HAP-1 (cell line): ENCODE data around the gene SPINT4.
"Not testable (repeated sequence)": the region's sequence is repeated elsewhere in the genome, so short reads cannot be mapped to it uniquely, and the experiment has no call there.

Experiments
- DNase-seq, 2 experiments: peaks; one replicate each; pipeline ENCODE4 v3.0.0-alpha.2; 2016 to 2020; ENCODE audit warnings: low spot score in 2 of 2
- H3K27me3 ChIP-seq: fragments of 250-450 bp; sonication (Bioruptor Pico); 2 replicates; pipeline ENCODE4 v1.5.1; 2020; ENCODE audit warnings: low read depth, mild to moderate bottlenecking, moderate library complexity
- H3K36me3 ChIP-seq: fragments of 250-450 bp; sonication (Bioruptor Pico); replicated peaks from 2 replicates; pipeline ENCODE4 v1.5.1; 2020; ENCODE audit warnings: mild to moderate bottlenecking
- H3K4me1 ChIP-seq: fragments of 250-450 bp; sonication (Bioruptor Pico); 2 replicates; pipeline ENCODE4 v1.5.1; 2020; ENCODE audit warnings: mild to moderate bottlenecking
- H3K4me3 ChIP-seq: fragments of 250-450 bp; sonication (Bioruptor Pico); 2 replicates; pipeline ENCODE4 v1.5.1; 2020; ENCODE audit warnings: mild to moderate bottlenecking, moderate library complexity
- H3K9me3 ChIP-seq: fragments of 250-450 bp; sonication (Bioruptor Pico); 2 replicates; pipeline ENCODE4 v1.5.1; 2020; ENCODE audit warnings: mild to moderate bottlenecking, moderate library complexity
- in situ Hi-C: fragments of 300-500 bp; cut with MboI; formaldehyde crosslinking; loops from 3 replicates; pipeline ENCODE4 v1.14.3; 2020; ENCODE audit warnings: low sequenced_read_pairs, inconsistent platforms, mixed read lengths

The SPINT4 gene

DNA sequence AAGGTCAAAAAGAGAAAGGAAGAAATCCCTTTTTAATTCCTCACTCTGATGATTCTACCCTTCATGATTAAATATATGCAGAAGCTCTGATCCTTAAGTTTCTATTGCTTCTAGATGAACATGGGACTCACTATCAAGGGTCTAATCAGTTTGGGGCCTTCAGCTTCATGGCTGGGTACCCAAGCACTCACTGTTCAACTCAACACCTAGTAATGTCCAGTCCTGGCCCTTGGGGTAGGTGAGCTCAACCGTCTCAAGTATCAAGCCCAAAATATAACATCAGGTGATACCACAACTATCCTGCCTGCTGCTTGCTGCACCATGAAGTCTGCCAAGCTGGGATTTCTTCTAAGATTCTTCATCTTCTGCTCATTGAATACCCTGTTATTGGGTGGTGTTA lies at the start of gene SPINT4:
Gene SPINT4 (plus strand): TSS at position 301 of the 400 bp plus-strand sequence. CDS start 21 bp downstream, at position 322.
- Histone ChIP-seq H3K4me3 (no peak within 1 kb of the TSS), H3K27me3 (peaks cover 5% of the 10 kb centered on the region; the same call in 1 of the 2 replicates), H3K4me1 (no peaks in the 10 kb centered on the region), H3K36me3 (no peaks in the 10 kb centered on the region), H3K9me3 (no peaks in the 10 kb centered on the region)
- in situ Hi-C loops: no loop called here
- DNase-seq: no peak

DNA sequence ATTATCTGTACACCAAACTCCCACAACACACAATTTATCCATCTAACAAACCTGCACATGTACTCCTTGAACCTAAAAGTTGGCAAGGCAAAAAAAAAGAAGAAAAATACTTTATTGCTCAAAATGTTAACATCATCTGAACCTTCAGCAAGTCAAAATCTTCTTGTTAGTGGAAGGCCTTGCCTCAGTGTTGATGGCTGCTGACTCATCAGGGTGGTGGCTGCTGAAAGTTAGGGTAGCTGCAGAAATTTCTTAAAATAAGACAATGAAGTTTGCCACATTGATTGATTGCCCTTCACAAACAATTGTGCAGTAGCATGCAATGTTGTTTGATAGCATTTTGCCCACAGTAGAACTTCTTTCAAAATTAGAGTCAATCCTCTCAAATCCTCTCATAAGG lies 49.4 kb upstream of the SPINT4 start:
- Histone ChIP-seq H3K36me3 (no peaks in the 10 kb centered on the region), H3K9me3 (no peaks in the 10 kb centered on the region; the same call in 1 of the 2 replicates), H3K4me1 (no peaks in the 10 kb centered on the region), H3K4me3 (no peak overlapping the region), H3K27me3 (no peaks in the 10 kb centered on the region)
- in situ Hi-C loops: no loop called here
- DNase-seq: no peak

DNA sequence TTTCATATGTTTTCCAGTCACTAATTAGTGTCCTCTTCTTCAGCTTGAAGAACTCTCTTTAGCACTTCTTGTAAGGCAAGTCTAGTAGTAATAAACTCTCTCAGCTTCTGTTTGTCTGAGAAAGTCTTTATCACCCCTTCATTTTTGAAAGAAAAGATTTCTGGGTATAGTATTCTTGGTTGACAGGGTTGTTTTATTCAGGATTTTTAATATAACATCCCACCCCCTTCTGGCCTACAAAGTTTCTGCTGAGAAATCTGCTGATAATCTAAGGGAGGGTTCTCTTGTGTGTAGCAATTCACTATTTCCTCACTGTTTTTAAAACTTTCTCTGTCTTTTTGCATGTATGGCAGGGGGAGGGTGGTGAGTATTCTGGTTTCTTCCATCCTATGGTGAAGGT lies 42.5 kb upstream of the SPINT4 start:
- Histone ChIP-seq H3K4me3 (no peak overlapping the region), H3K9me3 (no peaks in the 10 kb centered on the region), H3K36me3 (no peaks in the 10 kb centered on the region), H3K4me1 (no peaks in the 10 kb centered on the region), H3K27me3 (no peaks in the 10 kb centered on the region)
- in situ Hi-C loops: no loop called here
- DNase-seq: no peak

DNA sequence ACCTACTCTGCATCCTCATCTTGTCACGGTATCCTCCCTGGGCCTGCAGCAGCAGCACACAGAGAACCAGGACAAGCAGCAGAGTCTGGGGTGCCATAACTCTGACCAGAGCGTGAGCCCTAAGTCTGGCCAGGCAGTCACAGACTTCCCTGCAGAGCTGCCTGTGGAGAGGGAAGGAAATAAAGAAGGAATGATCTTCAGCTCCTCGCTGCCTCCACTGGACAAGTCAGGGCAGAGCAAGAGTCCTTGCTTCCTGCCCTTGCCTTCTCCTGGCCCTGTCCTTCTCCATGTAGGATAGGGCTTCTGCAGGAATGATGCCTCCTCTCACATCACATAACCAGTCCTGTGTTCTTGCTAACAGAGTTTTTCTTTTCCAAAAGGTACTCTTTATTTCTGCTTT lies 36.3 kb upstream of the SPINT4 start:
- no peak for DNase-seq
- no peaks in the 10 kb centered on the region for H3K9me3 ChIP-seq
- H3K4me3 ChIP-seq: no peak overlapping the region
- H3K36me3 ChIP-seq: no peaks in the 10 kb centered on the region
- in situ Hi-C loops: no loop called here
- no peaks in the 10 kb centered on the region for H3K4me1 ChIP-seq
- H3K27me3 ChIP-seq: no peaks in the 10 kb centered on the region

DNA sequence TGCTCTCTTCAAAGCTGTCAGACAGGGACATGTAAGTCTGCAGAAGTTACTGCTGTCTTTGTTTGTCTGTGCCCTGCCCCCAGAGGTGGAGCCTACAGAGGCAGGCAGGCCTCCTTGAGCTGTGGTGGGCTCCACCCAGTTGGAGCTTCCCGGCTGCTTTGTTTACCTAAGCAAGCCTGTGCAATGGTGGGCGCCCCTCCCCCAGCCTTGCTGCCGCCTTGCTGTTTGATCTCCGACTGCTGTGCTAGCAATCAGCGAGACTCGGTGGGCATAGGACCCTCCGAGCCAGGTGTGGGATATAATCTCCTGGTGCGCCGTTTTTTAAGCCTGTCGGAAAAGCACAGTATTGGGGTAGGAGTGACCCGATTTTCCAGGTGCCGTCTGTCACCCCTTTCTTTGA lies 28.8 kb upstream of the SPINT4 start:
- H3K36me3 ChIP-seq, H3K4me1 ChIP-seq, H3K4me3 ChIP-seq, DNase-seq, in situ Hi-C loops, H3K9me3 ChIP-seq, H3K27me3 ChIP-seq: not testable (repeated sequence)

DNA sequence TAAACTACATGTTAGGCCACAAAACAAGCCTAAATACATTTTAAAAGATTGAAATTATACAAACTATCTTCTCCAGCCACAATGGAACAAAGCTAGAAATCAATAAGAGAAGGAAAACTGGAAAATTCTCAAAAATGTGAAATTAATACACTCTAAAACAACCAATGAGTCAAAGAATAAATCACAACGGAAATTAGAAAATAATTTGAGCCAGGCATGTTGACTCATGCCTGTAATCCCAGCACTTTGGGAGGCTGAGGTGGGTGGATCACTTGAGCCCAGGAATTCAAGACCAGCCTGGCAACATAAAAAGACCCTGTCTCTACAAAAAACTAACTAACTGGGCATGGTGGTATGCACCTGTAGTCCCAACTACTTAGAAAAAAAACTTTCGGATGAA lies 26.7 kb upstream of the SPINT4 start:
- Histone ChIP-seq H3K9me3 (no peaks in the 10 kb centered on the region), H3K4me3 (no peak overlapping the region), H3K27me3 (no peaks in the 10 kb centered on the region), H3K36me3 (no peaks in the 10 kb centered on the region), H3K4me1 (no peaks in the 10 kb centered on the region)
- in situ Hi-C loops: no loop called here
- no peak for DNase-seq

DNA sequence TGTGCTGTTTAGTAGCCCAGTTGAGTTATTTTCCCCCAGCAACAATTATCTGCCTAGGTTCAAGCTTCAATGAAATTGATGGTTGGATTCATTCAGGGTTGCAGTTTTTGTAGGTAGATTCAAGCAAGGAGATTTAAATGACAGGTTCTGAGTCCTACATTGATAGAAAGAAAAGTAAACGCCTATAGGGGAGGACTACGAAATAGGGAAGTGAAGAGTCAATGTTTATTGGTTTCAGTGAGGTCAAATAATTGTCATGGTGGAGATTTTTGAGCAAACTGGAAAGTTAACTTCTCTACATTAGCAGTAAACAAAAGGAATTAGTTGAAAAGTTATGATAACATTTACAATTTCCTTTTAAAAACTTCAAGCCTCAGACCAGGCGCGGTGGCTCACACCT lies 21.0 kb upstream of the SPINT4 start:
- in situ Hi-C loops: no loop called here
- Histone ChIP-seq H3K4me3 (no peak overlapping the region), H3K4me1 (no peaks in the 10 kb centered on the region), H3K9me3 (no peaks in the 10 kb centered on the region), H3K27me3 (no peaks in the 10 kb centered on the region), H3K36me3 (no peaks in the 10 kb centered on the region)
- no peak for DNase-seq

DNA sequence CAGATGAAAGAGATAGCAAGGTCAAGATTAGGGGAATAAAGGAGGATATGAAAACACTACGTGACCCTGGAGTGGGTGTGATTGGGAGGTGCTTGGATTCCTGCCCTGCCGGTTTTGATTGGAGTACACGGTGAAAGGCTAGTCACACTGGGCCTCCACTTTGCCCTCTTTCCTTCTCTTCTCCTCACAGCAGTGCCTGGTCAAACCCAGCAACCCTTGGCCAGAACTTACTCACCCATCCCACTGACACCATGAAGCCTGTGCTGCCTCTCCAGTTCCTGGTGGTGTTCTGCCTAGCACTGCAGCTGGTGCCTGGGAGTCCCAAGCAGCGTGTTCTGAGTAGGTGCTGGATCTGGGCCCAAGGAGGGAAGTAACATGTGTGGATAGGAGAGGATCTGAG lies 20.3 kb upstream of the SPINT4 start, which contains the start of gene WFDC13:
Gene WFDC13 (plus strand): TSS at position 166 of the 400 bp plus-strand sequence. CDS start 86 bp downstream, at position 252.
- in situ Hi-C loops: no loop called here
- H3K36me3 ChIP-seq: no peaks in the 10 kb centered on the region
- no peaks in the 10 kb centered on the region for H3K27me3 ChIP-seq
- H3K9me3 ChIP-seq: no peaks in the 10 kb centered on the region
- H3K4me3 ChIP-seq: no peak within 1 kb of the TSS
- no peak for DNase-seq
- no peaks in the 10 kb centered on the region for H3K4me1 ChIP-seq

DNA sequence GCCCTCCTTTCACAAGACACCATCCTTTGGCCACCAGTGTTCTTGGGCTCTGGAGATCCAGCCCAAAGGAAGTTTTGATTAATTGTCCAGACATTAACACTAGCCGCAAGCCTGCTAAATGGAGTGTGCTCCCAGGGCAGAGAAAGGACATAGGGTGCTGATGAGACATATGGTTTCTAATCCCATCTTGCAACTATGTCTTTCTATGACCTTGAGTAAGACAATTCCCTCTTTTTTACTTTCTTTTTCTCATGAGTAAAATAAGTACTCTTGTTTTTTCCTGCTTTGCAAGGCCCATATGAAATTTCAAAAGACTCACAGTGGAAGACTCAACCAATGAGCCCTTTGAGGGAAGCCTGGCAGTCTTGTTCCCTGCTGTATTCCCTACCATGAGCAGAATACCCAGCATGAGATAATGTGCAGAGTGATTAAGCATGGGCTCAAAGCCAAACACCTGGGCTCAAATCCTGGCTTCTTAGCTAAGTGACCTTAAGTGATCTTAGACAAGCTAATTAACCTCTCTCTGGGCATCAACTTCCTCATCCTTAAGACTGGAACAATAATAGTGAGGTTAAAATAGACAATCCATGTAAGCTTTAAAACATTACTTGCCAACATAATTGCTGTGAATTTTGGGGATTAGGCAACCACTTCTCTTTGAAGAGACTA lies 17.0 kb upstream of the SPINT4 start, which contains the start of gene WFDC10B:
Gene WFDC10B (minus strand): TSS at position 51 of the 669 bp plus-strand sequence. CDS start 19,027 bp downstream, outside the sequence.
- in situ Hi-C loops: no loop called here
- Histone ChIP-seq H3K9me3 (no peaks in the 10 kb centered on the region), H3K4me1 (no peaks in the 10 kb centered on the region), H3K36me3 (no peaks in the 10 kb centered on the region), H3K27me3 (no peaks in the 10 kb centered on the region), H3K4me3 (no peak within 1 kb of the TSS)
- DNase-seq: no peak

DNA sequence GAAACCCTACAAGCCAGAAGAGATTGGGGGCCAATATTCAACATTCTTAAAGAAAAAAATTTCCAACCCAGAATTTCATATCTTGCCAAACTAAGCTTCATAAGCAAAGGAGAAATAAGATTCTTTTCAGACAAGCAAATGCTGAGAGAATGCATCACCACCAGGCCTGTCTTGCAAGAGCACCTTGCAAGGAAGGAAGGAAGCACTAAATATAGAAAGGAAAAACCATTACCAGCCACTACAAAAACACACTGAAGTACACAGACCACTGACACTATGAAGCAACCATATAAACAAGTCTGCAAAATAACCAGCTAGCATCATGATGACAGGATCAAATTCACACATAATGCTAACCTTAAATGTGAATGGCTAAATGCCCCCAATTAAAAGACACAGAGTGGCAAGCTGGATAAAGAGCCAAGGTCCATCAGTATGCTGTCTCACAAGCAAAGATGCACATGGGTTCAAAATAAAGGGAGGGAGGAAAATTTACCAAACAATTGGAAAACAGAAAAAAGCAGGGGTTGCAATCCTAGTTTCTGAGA lies 5.9 kb upstream of the SPINT4 start:
- DNase-seq, H3K9me3 ChIP-seq, in situ Hi-C loops, H3K36me3 ChIP-seq, H3K27me3 ChIP-seq, H3K4me3 ChIP-seq, H3K4me1 ChIP-seq: not testable (repeated sequence)

DNA sequence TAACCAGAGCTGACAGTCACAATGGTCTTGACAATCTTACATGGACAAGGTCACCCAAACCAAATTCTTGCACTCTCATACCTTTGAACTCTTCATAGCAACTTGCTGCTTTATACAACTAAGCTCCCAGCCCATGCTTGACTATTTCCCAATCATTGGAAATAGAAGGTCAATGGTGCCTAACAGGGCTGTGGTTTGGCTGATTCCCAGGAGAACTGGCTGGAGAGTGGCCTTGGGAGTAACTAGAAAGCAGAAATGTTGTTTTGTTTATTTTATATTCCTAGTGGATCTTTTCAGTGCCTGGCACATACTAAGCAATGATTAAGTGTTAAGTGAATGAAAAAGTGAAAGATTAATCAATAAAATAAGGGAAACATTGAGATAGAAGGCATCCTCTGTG lies 3.0 kb downstream of the SPINT4 start:
- Histone ChIP-seq H3K27me3 (peaks cover 5% of the 10 kb centered on the region; the same call in 1 of the 2 replicates), H3K9me3 (no peaks in the 10 kb centered on the region), H3K4me3 (no peak overlapping the region), H3K36me3 (no peaks in the 10 kb centered on the region), H3K4me1 (no peaks in the 10 kb centered on the region)
- DNase-seq: no peak
- in situ Hi-C loops: no loop called here

DNA sequence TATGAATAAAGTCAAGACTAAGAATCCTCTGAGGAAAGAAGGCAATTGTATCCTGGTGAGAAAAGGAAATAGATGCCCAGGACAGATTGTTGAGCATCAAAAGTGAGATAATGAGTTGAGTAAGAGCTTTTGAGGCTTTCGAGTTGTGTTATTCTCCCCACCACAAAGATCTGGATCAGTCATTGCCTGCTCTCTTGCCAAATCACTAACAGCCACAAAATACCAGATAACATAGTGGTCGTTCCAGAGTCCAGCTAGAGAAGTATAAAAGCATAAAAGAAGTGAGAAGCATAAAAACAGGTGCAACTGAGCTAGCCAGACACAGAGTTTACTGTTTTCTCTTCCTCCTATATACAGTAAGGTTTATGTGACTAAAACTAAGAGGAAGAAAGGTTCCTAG lies 4.9 kb downstream of the SPINT4 start:
- no peaks in the 10 kb centered on the region for H3K9me3 ChIP-seq
- H3K27me3 ChIP-seq: peaks cover 3% of the 10 kb centered on the region; the same call in 1 of the 2 replicates
- in situ Hi-C loops: no loop called here
- H3K4me3 ChIP-seq: no peak overlapping the region
- H3K36me3 ChIP-seq: no peaks in the 10 kb centered on the region
- no peaks in the 10 kb centered on the region for H3K4me1 ChIP-seq
- no peak for DNase-seq

DNA sequence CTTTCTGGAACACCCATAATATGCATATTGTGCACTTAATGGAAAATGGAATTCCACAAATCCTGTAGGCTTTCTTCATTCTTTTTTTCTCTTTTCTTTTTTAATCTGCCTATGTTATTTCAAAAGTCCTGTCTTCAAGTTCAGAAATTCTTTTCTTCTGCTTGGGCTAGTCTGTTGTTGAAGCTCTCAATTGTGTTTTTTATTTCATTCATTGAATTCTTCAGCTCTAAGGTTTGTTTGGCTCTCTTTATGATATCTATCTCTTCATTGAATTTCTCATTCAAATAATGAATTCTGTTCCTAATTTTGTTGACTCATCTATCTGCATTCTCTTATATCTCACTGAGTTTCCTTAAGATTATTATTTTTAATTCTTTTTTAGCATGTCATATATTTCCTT lies 10.1 kb downstream of the SPINT4 start:
- H3K4me3 ChIP-seq: no peak overlapping the region
- no peaks in the 10 kb centered on the region for H3K4me1 ChIP-seq
- in situ Hi-C loops: no loop called here
- no peaks in the 10 kb centered on the region for H3K36me3 ChIP-seq
- H3K9me3 ChIP-seq: no peaks in the 10 kb centered on the region
- no peaks in the 10 kb centered on the region for H3K27me3 ChIP-seq
- no peak for DNase-seq

DNA sequence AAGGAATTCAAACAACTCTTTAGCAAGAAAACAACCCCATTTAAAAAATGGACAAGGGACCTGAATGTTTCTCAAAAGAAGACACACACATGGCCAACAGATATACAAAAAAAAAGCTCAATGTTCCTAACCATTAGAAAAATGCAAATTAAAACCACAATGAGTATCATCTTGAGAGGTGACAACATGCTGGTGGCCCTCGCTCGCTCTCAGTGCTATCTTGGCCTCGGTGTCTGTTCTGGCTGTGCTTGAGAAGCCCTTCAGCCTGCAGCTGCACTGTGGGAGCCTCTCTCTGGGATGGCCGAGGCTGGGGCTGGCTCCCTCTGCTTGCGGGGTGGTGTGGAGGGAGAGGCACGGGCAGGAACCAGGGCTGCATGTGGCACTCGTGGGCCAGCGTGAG lies 13.4 kb downstream of the SPINT4 start:
- Histone ChIP-seq H3K4me3 (no peak overlapping the region), H3K9me3 (no peaks in the 10 kb centered on the region), H3K4me1 (no peaks in the 10 kb centered on the region), H3K36me3 (no peaks in the 10 kb centered on the region), H3K27me3 (peaks cover 6% of the 10 kb centered on the region)
- DNase-seq: no peak
- in situ Hi-C loops: no loop called here
